ENCODE results near the gene PCBD2.
A peak's percentile ranks its signal among the peaks of the same experiment; 100 is the strongest.
"Not testable (repeated sequence)": the region's sequence is repeated elsewhere in the genome, so short reads cannot be mapped to it uniquely, and the experiment has no call there.

The PCBD2 gene

GRCh38 chr5:134964359-134965270 is 59.7 kb downstream of the PCBD2 start:
- DNase-seq: no peak

- no peak for DNase-seq
These were observed 60.4 kb downstream of the PCBD2 start for GRCh38 chr5:134965271-134965825.

GRCh38 chr5:134967607-134968006 is 62.7 kb downstream of the PCBD2 start, which contains the start of gene CATSPER3:
Gene CATSPER3, plus strand, starts transcription at chr5:134967907. Its CDS starts 85 bp downstream, at chr5:134967992.
- DNase-seq: no peak

- peak; percentile 24 for DNase-seq
These were observed 63.1 kb downstream of the PCBD2 start for GRCh38 chr5:134968055-134968454.

GRCh38 chr5:134969166-134969565 is 64.2 kb downstream of the PCBD2 start:
- DNase-seq: no peak

- DNase-seq: no peak
These were observed 70.3 kb downstream of the PCBD2 start for GRCh38 chr5:134975078-134975715.

GRCh38 chr5:134975843-134976242 is 70.9 kb downstream of the PCBD2 start:
- no peak for DNase-seq

- no peak for DNase-seq
These were observed 71.9 kb downstream of the PCBD2 start for GRCh38 chr5:134976841-134977240.

- no peak for DNase-seq
These were observed 74.5 kb downstream of the PCBD2 start for GRCh38 chr5:134979416-134979815.

GRCh38 chr5:134982230-134982629 is 77.3 kb downstream of the PCBD2 start:
- no peak for DNase-seq

- no peak for DNase-seq
These were observed 84.4 kb downstream of the PCBD2 start for GRCh38 chr5:134989266-134989830.

- DNase-seq: not testable (repeated sequence)
These were observed 85.3 kb downstream of the PCBD2 start for GRCh38 chr5:134990183-134990582.

- DNase-seq: no peak
These were observed 87.2 kb downstream of the PCBD2 start for GRCh38 chr5:134992148-134992547.

- no peak for DNase-seq
These were observed 88.2 kb downstream of the PCBD2 start for GRCh38 chr5:134993161-134993560.

GRCh38 chr5:134994560-134995156 is 89.7 kb downstream of the PCBD2 start:
- DNase-seq: no peak

- DNase-seq: no peak
These were observed 91.0 kb downstream of the PCBD2 start for GRCh38 chr5:134995850-134996402.

- no peak for DNase-seq
These were observed 92.1 kb downstream of the PCBD2 start for GRCh38 chr5:134997015-134997414.

GRCh38 chr5:134998068-134998467 is 93.1 kb downstream of the PCBD2 start:
- not testable (repeated sequence) for DNase-seq

GRCh38 chr5:135004376-135004775 is 99.4 kb downstream of the PCBD2 start:
- DNase-seq: no peak

- no peak for DNase-seq
These were observed 100.1 kb downstream of the PCBD2 start for GRCh38 chr5:135005076-135005475.

GRCh38 chr5:135007305-135007704 is 102.4 kb downstream of the PCBD2 start:
- no peak for DNase-seq

GRCh38 chr5:135007749-135008363 is 102.9 kb downstream of the PCBD2 start:
- no peak for DNase-seq

Measured in NCI-H2029 (cell line).